Islet of Langerhans (tissue), 1 donor: ENCODE results near the gene DOP1A.

Experiments
- FAIRE-seq: peaks from one replicate; lab custom pipeline; 2011; peaks lifted over from hg19 to GRCh38; lab: Jason Lieb, UNC

Gene DOP1A

GRCh38 chr6:83215131-83216047 is 147.9 kb downstream of the DOP1A start:
- FAIRE-seq = peak; percentile 72

DNA sequence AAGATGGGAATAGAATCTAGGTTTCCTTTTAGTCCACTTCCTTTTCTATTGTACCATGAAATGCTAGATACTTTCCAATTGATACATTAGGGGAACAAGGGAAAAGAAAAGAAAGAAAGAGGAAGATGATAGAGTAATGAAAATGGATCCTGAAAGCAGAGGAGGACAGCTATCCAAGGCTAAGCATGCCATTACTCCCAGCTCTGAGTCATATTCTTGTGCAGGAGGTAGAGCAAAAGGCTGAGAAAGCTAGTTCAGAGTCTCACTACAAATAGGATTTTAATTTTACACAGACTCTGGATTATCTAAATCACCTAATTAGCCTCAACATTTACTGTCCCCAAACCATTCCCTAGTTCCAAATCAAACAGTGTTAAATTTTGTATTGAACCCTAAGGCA is 149.3 kb downstream of the DOP1A start:
- FAIRE-seq = no peak
